Activated naive CD8-positive, alpha-beta T cell treated with anti-CD3 and anti-CD28 coated beads, Interleukin-2, amount 50 U/mL, for 24 hours (primary cell): ENCODE measurements around the gene IFT27.
A peak's percentile ranks its signal among the peaks of the same experiment; 100 is the strongest.

ENCODE experiments used
- ATAC-seq: fragments of 150-1000 bp; cut with Tn5 transposase; one replicate; pipeline ENCODE4 v1.10.0; 2021
- DNase-seq: peaks from one replicate; pipeline ENCODE4 v3.0.0; 2021
- H3K27ac Mint-ChIP-seq: one replicate; pipeline ENCODE4 v1.8.0; 2021; ENCODE audit warnings: mild to moderate bottlenecking, mixed read lengths
- H3K27me3 Mint-ChIP-seq: one replicate; pipeline ENCODE4 v1.8.0; 2021; ENCODE audit warnings: mixed read lengths
- H3K36me3 Mint-ChIP-seq: one replicate; pipeline ENCODE4 v1.8.0; 2021; ENCODE audit warnings: low read depth, mixed read lengths
- H3K4me1 Mint-ChIP-seq: one replicate; pipeline ENCODE4 v1.8.0; 2021; ENCODE audit warnings: mixed read lengths
- H3K4me3 Mint-ChIP-seq: one replicate; pipeline ENCODE4 v1.8.0; 2021; ENCODE audit warnings: mild to moderate bottlenecking, moderate library complexity, mixed read lengths
- H3K9me3 Mint-ChIP-seq: one replicate; pipeline ENCODE4 v1.8.0; 2021; ENCODE audit warnings: mixed read lengths

Gene IFT27

GRCh38 chr22:36808721-36809344 is 32.9 kb upstream of the IFT27 start:
- Mint-ChIP-seq H3K4me1 (peaks cover 14% of the 10 kb centered on the region), H3K27ac (no peak overlapping the region), H3K9me3 (no peaks in the 10 kb centered on the region), H3K4me3 (no peak overlapping the region), H3K27me3 (peaks cover 8% of the 10 kb centered on the region), H3K36me3 (no peaks in the 10 kb centered on the region)
- DNase-seq (no peak), ATAC-seq (no peak)

GRCh38 chr22:36807627-36808026 is 31.7 kb upstream of the IFT27 start:
- ATAC-seq (no peak), DNase-seq (no peak)
- Mint-ChIP-seq H3K9me3 (no peaks in the 10 kb centered on the region), H3K27ac (no peak overlapping the region), H3K36me3 (no peaks in the 10 kb centered on the region), H3K4me1 (peaks cover 14% of the 10 kb centered on the region), H3K27me3 (peaks cover 2% of the 10 kb centered on the region), H3K4me3 (no peak overlapping the region)

DNA sequence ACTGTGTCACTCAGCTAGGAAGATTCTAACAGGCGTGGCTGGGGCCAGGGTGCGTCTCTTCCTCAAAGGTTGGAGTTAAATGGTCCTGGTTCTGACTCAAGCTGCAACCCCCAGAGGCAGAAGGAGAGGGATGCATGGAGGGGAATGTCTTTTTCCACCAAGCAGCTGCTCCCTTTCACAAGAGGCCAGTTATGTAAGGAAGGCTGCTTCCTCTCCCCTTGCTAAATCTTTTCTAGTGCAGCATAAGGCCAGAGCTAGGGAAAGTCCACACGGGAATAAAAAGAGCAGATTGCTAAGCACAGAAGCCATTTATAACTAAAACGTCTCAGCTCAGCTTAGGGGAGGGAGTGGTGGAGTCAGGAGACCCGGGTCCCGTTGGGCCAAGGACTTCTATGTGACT is 30.9 kb upstream of the IFT27 start:
- H3K4me1 Mint-ChIP-seq, result peaks cover 14% of the 10 kb centered on the region
- no peak overlapping the region for H3K27ac Mint-ChIP-seq
- ATAC-seq (no peak), DNase-seq (no peak)
- H3K27me3 Mint-ChIP-seq, result peaks cover 2% of the 10 kb centered on the region
- no peaks in the 10 kb centered on the region for H3K36me3 Mint-ChIP-seq
- no peaks in the 10 kb centered on the region for H3K9me3 Mint-ChIP-seq
- no peak overlapping the region for H3K4me3 Mint-ChIP-seq

GRCh38 chr22:36803358-36803757 is 27.4 kb upstream of the IFT27 start:
- H3K9me3 Mint-ChIP-seq, result no peaks in the 10 kb centered on the region
- H3K36me3 Mint-ChIP-seq, result no peaks in the 10 kb centered on the region

DNA sequence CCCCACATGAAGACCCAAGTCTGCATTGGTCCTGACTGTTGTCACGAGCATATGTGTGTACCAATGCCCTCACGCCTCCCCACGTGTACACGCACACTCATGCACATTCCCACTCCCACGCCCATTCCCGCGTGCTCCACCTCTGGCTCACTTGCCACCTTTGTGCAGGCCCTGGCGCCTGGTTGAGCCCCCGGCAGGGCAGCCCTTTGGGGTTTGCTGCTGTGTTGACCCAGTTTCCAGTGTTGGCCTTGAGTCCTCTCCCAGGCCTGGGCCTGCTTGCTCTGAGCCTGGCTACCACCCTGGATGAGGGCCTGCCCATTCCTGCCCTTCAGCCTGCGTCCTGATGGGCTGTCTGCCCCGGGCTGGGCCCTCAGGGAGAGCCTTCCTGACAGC is 22.8 kb upstream of the IFT27 start:
- ATAC-seq (no peak), DNase-seq (no peak)
- Mint-ChIP-seq H3K4me3 (no peak overlapping the region), H3K27me3 (peaks cover 4% of the 10 kb centered on the region), H3K4me1 (no peaks in the 10 kb centered on the region), H3K27ac (no peak overlapping the region), H3K36me3 (no peaks in the 10 kb centered on the region), H3K9me3 (no peaks in the 10 kb centered on the region)

More at GRCh38 chr22:36803358-36803757, 27.4 kb upstream of the IFT27 start:
- ATAC-seq, result no peak
- H3K4me3 Mint-ChIP-seq, result no peak overlapping the region
- no peak for DNase-seq
- H3K4me1 Mint-ChIP-seq, result peaks cover 6% of the 10 kb centered on the region
- H3K27me3 Mint-ChIP-seq, result peaks cover 2% of the 10 kb centered on the region
- H3K27ac Mint-ChIP-seq, result no peak overlapping the region

DNA sequence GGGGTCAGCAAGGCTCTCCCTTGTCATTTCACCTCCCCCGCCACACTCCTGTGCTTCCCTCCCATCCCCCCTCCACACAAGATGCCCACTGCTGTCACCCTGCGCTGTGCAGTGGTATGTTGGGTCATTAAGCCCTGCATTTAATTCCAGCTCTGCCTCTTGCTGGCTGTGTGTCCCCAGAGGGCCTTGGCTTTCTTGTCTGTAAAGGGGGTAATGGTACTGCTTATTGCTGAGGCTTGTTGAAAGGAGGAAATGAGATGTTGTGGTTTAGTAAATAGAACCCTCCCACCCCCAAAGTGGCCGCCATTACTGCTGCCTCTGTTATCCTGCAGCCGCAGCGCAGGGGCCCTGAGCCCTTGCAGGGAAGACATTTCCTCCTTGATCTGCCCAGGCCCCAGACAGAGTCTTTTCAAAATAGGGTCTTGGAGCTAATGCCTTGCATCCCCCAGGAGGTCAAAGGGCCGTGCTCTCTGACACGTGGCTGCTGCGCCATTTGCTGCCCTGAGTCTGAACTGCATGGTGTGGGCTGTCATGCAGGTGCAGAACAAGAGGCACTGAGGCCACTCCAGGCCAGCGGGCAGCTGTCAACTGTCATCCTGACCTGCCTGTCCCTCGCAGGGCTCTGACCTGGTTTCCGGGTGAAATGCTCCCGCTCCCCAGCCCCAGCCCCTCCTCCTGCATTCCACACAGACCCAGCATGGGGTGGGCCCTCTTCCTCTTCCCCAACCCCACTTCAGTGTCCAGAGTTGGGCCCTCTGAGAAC is 22.2 kb upstream of the IFT27 start:
- peaks cover 4% of the 10 kb centered on the region for H3K27me3 Mint-ChIP-seq
- DNase-seq (no peak), ATAC-seq (no peak)
- H3K4me1 Mint-ChIP-seq, result no peaks in the 10 kb centered on the region
- no peaks in the 10 kb centered on the region for H3K36me3 Mint-ChIP-seq
- no peak overlapping the region for H3K4me3 Mint-ChIP-seq
- no peaks in the 10 kb centered on the region for H3K9me3 Mint-ChIP-seq
- no peak overlapping the region for H3K27ac Mint-ChIP-seq

- ATAC-seq (no peak), DNase-seq (no peak)
- Mint-ChIP-seq H3K36me3 (no peaks in the 10 kb centered on the region), H3K4me3 (no peak overlapping the region), H3K9me3 (no peaks in the 10 kb centered on the region), H3K4me1 (no peaks in the 10 kb centered on the region), H3K27ac (no peak overlapping the region), H3K27me3 (peaks cover 3% of the 10 kb centered on the region)
Measured at GRCh38 chr22:36797374-36797773, 21.5 kb upstream of the IFT27 start.

- no peak for DNase-seq
- H3K27me3 Mint-ChIP-seq, result peaks cover 3% of the 10 kb centered on the region
Measured at GRCh38 chr22:36796552-36797175, 20.7 kb upstream of the IFT27 start.

GRCh38 chr22:36795633-36796032 is 19.7 kb upstream of the IFT27 start:
- Mint-ChIP-seq H3K36me3 (no peaks in the 10 kb centered on the region), H3K4me3 (no peak overlapping the region), H3K4me1 (peaks cover 2% of the 10 kb centered on the region), H3K9me3 (no peaks in the 10 kb centered on the region), H3K27ac (no peak overlapping the region), H3K27me3 (peaks cover 3% of the 10 kb centered on the region)
- DNase-seq (no peak), ATAC-seq (no peak)

More at GRCh38 chr22:36796552-36797175, 20.7 kb upstream of the IFT27 start:
- no peak for ATAC-seq
- Mint-ChIP-seq H3K36me3 (no peaks in the 10 kb centered on the region), H3K27ac (no peak overlapping the region), H3K4me1 (no peaks in the 10 kb centered on the region), H3K9me3 (no peaks in the 10 kb centered on the region), H3K4me3 (no peak overlapping the region)

DNA sequence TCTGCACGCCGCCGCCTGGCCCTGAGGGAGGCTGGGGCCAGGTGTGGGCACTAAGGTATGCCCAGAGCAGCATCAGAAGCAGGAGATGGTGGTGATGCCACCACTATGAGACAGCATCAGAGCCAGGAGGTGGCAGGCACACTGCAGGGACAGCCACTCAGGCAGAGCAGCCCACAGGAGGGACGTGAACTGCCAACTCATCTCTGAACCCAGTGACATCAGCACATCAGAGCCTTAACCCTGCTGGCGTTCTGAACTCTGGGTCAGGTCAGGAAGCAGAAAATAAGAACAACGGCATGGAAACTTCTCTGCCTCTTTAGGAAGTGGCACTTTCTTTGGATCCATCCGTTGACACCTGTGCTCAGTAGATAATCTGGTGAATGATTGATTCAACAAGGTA is 14.7 kb upstream of the IFT27 start:
- Mint-ChIP-seq H3K27ac (no peak overlapping the region), H3K36me3 (no peaks in the 10 kb centered on the region), H3K4me3 (no peak overlapping the region), H3K27me3 (peaks cover 5% of the 10 kb centered on the region), H3K9me3 (no peaks in the 10 kb centered on the region), H3K4me1 (peaks cover 3% of the 10 kb centered on the region)
- DNase-seq (peak; percentile 27), ATAC-seq (peak; percentile 86)

DNA sequence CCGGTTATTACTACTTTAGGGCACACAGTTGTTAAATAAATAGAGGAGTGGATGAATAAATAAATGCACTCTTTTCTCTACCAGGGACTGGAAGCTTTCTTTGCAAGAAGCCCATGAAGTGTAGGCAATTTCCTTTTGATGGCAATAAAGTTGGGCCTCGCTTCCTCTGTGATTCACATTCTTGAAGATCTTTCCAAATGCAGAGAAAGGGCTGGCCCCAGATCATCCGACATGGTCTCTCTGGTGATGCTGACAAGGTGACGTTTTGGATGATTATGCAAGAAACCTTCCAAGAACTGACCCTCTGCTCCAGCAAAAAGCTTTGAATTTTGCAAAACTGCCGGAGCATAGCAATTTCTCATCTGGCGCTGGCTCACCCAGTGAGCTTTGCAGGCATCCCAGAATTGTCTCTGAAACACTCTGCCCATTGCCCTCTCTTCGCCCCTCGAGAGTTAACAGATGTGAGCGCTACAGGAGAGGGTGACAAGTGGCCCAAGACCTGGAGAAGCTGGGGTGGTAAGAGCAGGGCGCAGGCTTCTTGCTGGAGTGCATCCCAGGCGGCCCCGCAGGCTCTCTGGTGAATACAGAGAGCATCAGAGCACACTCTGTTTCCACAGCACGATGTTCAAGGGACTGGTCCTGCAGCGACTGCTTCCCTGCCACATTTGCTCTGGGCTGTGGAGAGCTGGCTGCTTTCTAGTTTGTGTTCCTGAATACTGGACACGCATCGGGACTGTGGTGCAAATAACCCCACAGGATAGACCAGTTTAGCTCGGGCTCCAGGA is 11.5 kb upstream of the IFT27 start:
- Mint-ChIP-seq H3K4me1 (peaks cover 10% of the 10 kb centered on the region), H3K27ac (no peak overlapping the region), H3K27me3 (peaks cover 7% of the 10 kb centered on the region), H3K9me3 (no peaks in the 10 kb centered on the region), H3K4me3 (no peak overlapping the region), H3K36me3 (no peaks in the 10 kb centered on the region)
- ATAC-seq (no peak), DNase-seq (no peak)

GRCh38 chr22:36783743-36784142 is 7.8 kb upstream of the IFT27 start:
- Mint-ChIP-seq H3K27me3 (peaks cover 5% of the 10 kb centered on the region), H3K9me3 (no peaks in the 10 kb centered on the region)

GRCh38 chr22:36781656-36782627 is 6.0 kb upstream of the IFT27 start:
- peak overlapping the region; percentile 93 for H3K27ac Mint-ChIP-seq
- peak; percentile 98 for ATAC-seq

More at GRCh38 chr22:36783743-36784142, 7.8 kb upstream of the IFT27 start:
- ATAC-seq (no peak), DNase-seq (no peak)
- Mint-ChIP-seq H3K36me3 (no peaks in the 10 kb centered on the region), H3K4me1 (peaks cover 26% of the 10 kb centered on the region), H3K4me3 (no peak overlapping the region), H3K27ac (no peak overlapping the region)

More at GRCh38 chr22:36781656-36782627, 6.0 kb upstream of the IFT27 start:
- Mint-ChIP-seq H3K4me1 (peaks cover 43% of the 10 kb centered on the region), H3K4me3 (peak overlapping the region; percentile 53), H3K36me3 (no peaks in the 10 kb centered on the region), H3K27me3 (peaks cover 5% of the 10 kb centered on the region), H3K9me3 (no peaks in the 10 kb centered on the region)
- peak; percentile 91 for DNase-seq
